SKM-1 (cell line): Measurements from ENCODE around the gene JARID2.
"Not testable (repeated sequence)": the region's sequence is repeated elsewhere in the genome, so short reads cannot be mapped to it uniquely, and the experiment has no call there.

Experiments
- DNase-seq: peaks from one replicate; lab custom pipeline; 2025; ENCODE audit not compliant: unreplicated experiment; lab: John Stamatoyannopoulos, UW

JARID2 gene

DNA sequence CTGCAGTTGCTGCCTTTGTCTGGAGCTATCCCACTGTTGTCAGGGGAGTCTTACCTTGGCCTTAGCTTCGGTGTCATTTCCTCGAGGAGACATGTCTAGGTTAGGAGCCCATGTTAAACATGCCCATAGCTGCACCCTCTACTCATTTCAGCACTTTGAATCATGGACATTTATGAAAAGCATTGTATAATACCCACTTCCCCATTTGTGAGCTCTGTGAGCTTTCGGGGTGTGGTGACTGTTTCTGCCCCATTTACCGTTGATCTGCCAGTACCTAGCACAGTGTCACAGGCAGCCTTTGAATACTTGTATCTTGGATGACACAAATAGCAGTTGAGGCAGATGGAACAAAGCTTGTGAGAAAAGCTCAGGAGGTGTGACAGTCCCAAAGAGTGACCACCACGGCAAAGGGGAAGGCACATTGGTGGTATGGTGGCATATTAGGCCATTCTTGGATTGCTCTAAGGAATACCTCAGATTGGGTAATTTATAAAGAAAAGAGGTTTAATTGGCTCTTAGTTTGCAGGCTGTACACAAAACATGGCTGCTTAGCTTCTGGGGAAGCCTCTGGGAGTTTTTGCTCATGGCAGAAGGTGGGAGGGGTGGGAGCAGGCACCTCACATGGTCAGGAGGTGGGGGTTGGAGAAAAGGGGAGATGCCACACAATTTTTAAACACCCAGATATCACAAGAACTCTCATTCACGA is 42.0 kb downstream of the JARID2 start:
- DNase-seq = peak; percentile 58

DNA sequence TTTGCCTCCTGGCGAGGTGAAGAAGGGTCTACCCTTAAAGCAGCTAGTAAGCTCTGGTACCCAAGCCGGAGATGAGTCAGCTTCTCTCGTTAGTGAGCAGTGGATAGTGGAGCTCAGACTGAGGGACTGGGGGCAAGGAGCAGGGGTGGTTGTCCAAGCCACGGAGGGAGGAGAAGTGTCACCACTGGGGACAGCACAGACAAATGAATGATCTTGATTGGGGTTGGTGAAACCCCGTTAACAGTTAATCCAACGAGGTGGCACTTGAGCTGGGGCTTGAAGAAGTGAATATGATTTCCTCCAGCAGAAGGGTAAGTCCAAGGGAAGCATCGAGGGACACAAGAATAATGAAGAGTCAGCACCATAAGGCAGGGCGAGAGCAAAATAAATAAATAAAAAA is 43.0 kb downstream of the JARID2 start:
- no peak for DNase-seq

- DNase-seq = not testable (repeated sequence)
These were observed 43.6 kb downstream of the JARID2 start for GRCh38 chr6:15289456-15289855.

DNA sequence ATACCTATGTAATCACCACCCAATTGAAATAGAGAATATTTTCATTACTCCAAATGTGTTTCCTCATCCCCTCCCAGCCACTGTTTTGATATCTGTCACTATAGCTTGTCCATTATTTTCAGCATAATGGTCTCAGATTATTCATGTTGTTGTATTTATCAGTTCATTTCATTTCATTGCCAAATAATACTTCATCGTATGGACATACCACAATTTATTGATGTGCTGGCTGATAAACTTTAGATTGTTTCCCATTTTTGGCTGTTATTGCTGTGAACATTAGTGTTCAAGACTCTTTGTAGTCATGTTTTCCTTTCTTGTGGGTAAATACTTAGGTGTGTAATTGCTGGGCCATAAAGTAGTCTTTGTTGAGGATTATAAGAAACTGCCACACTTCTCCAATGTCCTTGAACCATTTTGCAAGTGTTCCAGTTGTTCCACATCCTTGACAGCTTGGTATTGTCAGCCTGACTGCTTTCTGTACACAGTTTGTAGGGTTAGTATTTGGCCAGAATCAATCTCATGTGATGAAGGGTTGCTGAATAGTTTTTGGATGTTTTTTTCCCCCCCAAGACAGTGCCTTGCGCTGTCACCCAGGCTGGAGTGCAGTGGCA is 44.3 kb downstream of the JARID2 start:
- DNase-seq = no peak

DNA sequence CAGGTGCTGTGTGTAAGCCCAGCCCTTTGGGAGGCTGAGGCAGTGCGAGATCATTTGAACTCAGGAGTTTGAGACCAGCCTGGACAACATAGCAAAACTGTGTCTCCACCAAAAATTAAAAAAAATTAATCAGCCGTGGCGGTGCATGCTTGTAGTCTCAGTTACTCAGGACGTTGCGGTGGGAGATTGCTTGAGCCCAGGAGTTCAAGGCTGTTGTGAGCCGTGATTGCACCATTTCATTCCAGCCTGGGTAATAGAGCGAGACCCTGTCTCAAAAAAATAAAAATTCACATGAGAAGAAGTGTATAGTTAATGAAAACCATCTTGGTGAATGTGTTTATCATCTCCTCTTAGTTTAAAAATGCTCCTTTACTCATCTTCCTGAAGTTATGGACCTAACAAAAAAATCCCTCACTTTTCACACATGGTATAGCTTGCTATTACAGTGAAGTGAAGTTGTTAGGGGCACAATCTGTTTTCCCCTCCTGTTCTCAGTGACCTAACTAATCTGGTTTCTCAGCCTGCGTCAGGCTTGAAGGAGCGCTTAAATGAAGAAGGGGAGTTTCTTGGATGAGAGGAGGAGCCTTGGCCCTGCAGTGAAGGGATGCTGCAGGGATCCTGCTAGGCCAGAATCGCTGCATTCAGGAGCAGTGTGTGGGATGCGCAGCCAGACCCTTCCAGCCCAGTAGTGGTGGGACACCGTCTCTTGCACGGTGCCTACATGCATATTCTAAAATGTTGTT is 45.3 kb downstream of the JARID2 start:
- DNase-seq = no peak

- no peak for DNase-seq
These were observed 46.9 kb downstream of the JARID2 start for GRCh38 chr6:15292721-15293302.

DNA sequence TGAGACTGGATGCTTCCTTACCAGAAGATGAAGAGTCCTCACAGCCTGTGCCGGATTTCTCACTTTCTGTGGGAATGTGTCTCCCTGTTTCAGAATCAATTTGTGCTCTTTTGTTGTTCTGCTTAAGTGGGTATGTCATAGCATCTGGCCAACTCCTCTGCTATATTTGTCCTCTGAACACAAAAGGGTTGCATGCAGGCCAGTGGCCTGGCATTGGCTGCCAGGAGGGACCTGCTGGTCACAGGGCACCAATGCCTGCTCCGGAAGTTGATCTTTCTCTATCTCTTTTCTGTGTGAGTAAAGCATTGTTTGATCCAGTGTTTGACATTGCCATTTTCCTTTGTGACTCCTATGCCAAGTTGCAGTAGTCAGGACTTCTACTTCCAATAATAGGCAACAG is 47.8 kb downstream of the JARID2 start:
- no peak for DNase-seq

- no peak for DNase-seq
These were observed 48.6 kb downstream of the JARID2 start for GRCh38 chr6:15294504-15294903.

DNA sequence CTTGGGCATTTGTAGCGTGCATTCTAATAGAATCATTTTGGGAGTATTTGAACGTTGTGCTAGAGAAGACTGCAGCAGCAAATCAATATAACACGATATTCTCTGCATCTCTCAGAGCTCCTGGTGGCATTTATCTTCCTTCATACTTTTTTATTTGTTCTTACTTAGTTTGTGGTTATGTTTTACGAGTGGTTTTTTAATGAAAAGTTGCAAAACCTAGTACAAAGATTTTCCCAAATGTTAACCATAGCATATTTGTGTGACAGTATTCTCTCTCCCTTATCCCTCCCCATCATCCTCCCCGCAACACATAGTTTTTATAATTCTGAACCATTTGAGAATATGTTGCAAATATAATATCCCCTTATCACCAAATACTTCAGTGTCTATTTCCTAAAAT is 50.4 kb downstream of the JARID2 start:
- DNase-seq = no peak

- no peak for DNase-seq
These were observed 50.9 kb downstream of the JARID2 start for GRCh38 chr6:15296735-15297134.

GRCh38 chr6:15297167-15297566 is 51.3 kb downstream of the JARID2 start:
- DNase-seq = not testable (repeated sequence)

DNA sequence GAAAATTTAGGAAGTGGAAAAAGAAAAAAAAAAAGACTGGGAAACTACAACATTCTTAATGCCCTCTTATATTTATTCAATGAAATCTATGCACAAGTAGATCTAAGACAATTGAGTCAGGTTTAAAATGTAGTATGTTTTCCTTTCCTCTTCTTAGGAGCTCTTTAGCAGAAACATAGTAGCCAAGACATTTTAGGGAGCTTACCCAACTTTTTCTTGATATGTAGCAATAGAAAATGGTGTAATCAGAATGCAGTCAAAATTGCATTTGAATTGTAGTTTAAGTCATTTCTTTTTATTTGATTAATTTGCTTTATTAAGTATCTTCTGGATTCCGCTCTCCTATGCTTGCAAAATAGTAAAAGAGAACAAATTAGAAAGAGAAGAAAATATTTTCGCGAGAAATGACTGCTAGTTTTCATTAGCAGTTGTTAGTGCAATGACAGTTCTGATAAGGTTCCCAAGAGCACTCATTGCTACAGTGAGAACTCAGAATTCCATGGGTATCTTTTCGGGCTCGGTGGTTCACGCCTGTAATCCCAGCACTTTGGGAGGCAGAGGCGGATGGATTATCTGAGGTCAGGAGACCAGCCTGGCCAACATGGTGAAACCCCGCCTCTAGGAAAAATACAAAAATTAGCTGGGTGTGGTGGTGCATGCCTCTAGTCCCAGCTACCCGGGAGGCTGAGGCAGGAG is 52.2 kb downstream of the JARID2 start:
- DNase-seq = no peak

DNA sequence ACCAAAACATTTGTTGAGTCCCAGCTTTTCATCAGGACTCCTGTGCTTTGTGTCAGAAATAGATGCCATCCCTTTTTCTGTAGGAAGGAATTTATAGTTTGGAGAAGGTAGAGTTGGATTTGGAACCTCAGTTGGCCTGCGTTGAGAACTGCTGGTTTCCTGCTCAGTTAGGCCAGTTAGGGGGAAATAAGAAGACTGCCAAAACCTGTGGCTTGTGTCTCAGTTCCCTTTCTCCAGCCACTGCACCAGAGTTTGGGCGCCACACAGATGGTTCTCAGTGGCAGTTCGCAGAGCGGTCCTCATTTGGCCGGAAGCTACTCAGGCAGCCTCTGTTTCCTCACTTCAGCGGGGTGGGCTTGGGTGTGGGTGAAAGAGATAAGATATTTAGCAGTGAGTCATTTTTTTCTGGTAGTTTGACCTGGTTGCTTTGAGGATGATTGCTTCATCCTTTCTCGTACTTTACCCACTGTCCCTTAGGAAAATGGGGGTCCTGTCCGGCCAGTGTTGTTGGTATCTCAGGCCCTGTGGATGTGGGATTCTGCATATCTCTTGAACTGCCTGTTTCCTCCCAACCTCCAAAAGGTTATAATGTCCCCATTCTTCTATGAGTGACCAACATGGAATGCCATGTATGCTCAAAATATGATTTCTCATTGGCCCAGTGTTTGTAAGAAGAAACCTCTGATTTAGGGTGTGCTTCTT is 53.7 kb downstream of the JARID2 start:
- DNase-seq = peak; percentile 93

GRCh38 chr6:15301179-15302006 is 55.5 kb downstream of the JARID2 start:
- DNase-seq = no peak

GRCh38 chr6:15303162-15303919 is 57.5 kb downstream of the JARID2 start:
- DNase-seq = no peak

DNA sequence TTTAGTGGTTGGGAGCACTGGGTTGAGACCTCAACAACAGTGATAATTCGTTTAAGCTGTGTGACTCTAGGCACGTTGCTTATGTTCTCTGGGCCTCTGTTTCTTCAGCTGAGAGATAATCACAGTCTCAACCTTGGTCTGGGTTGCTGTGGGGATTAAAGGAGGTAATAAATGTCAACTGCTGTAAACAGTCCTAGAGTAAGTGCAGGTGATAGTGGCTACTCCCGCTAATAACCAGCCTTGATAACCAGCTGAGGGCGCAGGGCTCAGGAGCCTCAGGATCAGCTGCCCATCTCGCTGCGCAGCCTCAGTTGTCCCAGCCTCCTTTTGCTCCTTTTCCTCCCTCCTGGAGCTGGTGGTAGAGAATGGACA is 58.0 kb downstream of the JARID2 start:
- DNase-seq = no peak

DNA sequence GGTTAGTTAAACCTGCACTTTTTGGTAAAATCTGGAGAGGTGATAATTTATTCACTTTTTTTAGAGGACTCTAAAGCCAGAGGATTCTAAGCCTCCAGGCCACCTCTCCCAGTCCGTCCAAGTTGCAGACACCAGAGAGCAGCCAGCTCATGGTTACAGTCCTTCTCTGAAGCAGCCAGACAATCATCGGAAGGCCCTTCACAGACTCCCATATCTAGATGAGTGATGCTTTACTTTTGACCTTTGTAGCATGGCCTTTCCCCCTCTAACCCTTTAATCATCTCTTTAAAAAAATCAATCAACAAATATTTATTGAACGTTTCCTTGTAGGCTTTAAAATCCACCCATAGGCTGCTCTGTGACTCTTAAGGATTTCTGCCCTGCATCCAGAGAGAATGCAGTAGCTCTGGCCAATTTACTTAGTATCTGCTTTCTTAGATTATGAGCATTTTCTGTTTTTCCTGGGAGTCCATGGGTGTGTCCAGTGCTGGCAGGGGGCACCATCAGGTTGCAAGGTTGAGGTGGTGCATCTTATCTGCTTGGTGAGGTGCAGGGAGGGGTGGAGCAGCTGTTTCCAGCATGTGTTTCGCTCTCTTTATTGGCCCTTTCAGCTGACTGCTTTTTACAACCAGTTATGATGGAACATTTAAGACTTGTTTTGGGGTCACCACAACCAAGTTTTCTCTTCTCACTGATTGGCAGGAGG is 58.6 kb downstream of the JARID2 start:
- DNase-seq = no peak

DNA sequence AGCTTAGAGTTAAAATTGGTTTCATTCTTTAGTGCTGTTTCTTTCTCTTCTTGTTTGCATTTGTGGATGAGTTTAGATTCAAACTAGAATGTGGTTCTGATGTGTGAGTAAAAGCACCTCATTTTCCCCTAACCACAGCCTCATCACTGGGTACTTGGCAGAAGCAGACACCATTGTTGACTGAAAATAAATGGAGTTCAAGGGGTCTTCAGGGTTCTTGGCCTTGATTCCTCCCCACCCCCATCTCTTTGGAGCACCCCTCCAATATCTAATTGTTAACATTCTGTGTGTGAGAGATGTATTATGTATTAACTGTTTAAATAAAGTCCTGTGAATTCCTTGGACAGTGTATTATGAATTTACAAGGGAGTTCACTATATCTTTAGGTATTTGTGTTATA is 59.6 kb downstream of the JARID2 start:
- no peak for DNase-seq

DNA sequence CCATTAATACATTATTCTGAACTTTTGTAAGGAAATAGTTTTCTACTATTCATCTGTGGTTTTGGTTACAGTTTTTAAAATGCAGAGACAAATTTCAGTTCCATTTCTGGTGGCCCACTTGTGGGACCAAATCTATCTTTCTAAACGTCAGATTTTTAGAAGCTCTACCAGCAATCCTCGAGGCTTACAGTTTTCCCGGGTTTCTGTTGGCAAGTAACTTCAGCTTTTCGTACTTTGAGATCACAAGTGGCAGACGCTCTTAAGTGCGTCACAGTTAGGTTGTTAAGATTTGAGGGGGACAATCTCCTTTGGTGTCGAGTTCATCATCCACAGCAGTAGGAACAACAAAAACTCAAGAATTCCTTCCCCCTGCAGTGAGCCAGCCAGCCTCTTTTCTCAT is 60.0 kb downstream of the JARID2 start:
- DNase-seq = no peak
